ENCODE data around the gene CRY2.
"Not testable (repeated sequence)": the region's sequence is repeated elsewhere in the genome, so short reads cannot be mapped to it uniquely, and the experiment has no call there.

CRY2 gene

GRCh38 chr11:45846974-45847910 lies at the start of gene CRY2:
TSS of gene CRY2 (plus strand) at chr11:45847475. CDS start at chr11:45847491, 16 bp downstream.
- DNase-seq, result peak; percentile 82

GRCh38 chr11:45798793-45799441 lies 48.4 kb upstream of the CRY2 start:
- DNase-seq, result no peak

- DNase-seq, result no peak
Measured at GRCh38 chr11:45799562-45799961, 47.7 kb upstream of the CRY2 start.

GRCh38 chr11:45800261-45800660 lies 47.0 kb upstream of the CRY2 start:
- no peak for DNase-seq

- DNase-seq, result no peak
Measured at GRCh38 chr11:45801723-45802315, 45.5 kb upstream of the CRY2 start.

GRCh38 chr11:45802531-45803317 lies 44.6 kb upstream of the CRY2 start:
- no peak for DNase-seq

- no peak for DNase-seq
Measured at GRCh38 chr11:45803971-45804760, 43.1 kb upstream of the CRY2 start.

GRCh38 chr11:45804761-45805304 lies 42.4 kb upstream of the CRY2 start, which contains the start of gene SLC35C1:
TSS of gene SLC35C1 (plus strand) at chr11:45805149. CDS start at chr11:45805802, 653 bp downstream.
- DNase-seq, result no peak

- no peak for DNase-seq
Measured at GRCh38 chr11:45805305-45806071, 41.8 kb upstream of the CRY2 start.

GRCh38 chr11:45806072-45806933 lies 41.0 kb upstream of the CRY2 start:
- no peak for DNase-seq

GRCh38 chr11:45806937-45807791 lies 40.1 kb upstream of the CRY2 start:
- no peak for DNase-seq

- DNase-seq, result no peak
Measured at GRCh38 chr11:45807792-45808238, 39.5 kb upstream of the CRY2 start.

GRCh38 chr11:45808427-45808826 lies 38.8 kb upstream of the CRY2 start:
- not testable (repeated sequence) for DNase-seq

GRCh38 chr11:45809456-45810395 lies 37.5 kb upstream of the CRY2 start:
- no peak for DNase-seq

GRCh38 chr11:45810431-45811108 lies 36.7 kb upstream of the CRY2 start:
- no peak for DNase-seq

- no peak for DNase-seq
Measured at GRCh38 chr11:45811109-45811435, 36.2 kb upstream of the CRY2 start.

Data from NCI-H1417 treated with DMSO at 0.1 percent for 48 hours (cell line).